Measurements from ENCODE around the gene STAG3. TPM values are rescaled to one million over a fixed set of nuclear protein-coding genes. Genes with fewer than 3 reads are reported as not detected.
"Not testable (repeated sequence)": the region's sequence is repeated elsewhere in the genome, so short reads cannot be mapped to it uniquely, and the experiment has no call there.

The STAG3 gene
- total and polyA plus RNA-seq, 2 donors (not counting 1 experiment from before 2014, with no cell fraction given), result 24.8 to 33.4 TPM

DNA sequence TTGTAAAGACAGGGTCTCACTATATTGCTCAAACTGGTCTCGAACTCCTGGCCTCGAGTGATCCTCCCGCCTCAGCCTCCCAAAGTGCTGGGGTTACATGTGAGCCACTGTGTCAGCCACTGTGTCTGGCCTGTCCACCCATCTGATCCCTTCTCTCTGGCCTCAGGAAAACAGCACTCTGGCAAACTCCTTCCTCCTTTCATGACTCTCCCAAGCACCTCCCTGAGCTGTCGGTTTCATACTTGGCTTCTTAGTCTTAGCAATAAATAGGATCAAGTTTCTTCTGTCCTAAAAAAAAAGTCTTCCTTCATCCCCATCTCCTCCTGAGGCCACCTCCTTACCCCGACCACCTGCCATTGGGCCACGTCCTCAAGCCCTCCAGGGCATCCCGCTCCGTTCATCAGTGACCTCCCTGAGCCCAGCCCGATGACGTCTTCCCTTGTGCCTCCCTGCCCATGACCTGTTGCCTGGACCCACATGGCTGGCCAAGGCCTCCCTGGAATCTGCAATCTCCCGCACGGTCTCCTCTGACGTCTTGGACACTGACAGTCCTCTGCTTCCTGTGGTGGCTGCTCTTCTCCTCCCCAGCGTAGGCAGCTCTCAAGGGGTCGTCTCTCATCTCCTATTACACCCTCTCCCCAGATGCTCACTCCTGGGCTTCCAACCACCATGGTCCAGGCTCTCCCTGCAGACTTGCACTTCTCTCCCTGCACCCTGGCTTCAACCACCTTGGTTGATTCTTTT is 68.6 kb downstream of the STAG3 start:
- H3K9me3 Mint-ChIP-seq (ENCODE audit: insufficient read depth); ATAC-seq (ENCODE audit: low read depth); intact Hi-C loops (cut with micrococcal nuclease); H3K27me3 Mint-ChIP-seq; H3K36me3 ChIP-seq (replicated peaks in 1 of 2; ENCODE audit: control extremely low read depth in 1 of 2, control insufficient read depth in 1 of 2, extremely low read depth in 1 of 2, insufficient read depth in 2 of 2, low read length in 1 of 2); H3K27ac Mint-ChIP-seq; H3K9ac ChIP-seq (ENCODE audit: low read length); CTCF ChIA-PET; H3K4me3 ChIP-seq (ENCODE audit: control extremely low read depth in 1 of 5, extremely low read depth in 1 of 5, insufficient read depth in 1 of 5, low read depth in 2 of 5, low read length in 4 of 5); H3K4me2 ChIP-seq (replicated peaks; ENCODE audit: low read depth, low read length, poor library complexity, severe bottlenecking); H3K4me1 ChIP-seq (ENCODE audit: control insufficient read depth in 2 of 2, insufficient read depth in 2 of 2, low read length in 2 of 2); H3K9me3 ChIP-seq (ENCODE audit: control extremely low read depth in 1 of 3, control insufficient read depth in 2 of 3, insufficient read depth in 1 of 3, low read length in 2 of 3); H3K27ac ChIP-seq (ENCODE audit: low read length in 2 of 2); H3K4me3 Mint-ChIP-seq; H3K27me3 ChIP-seq (replicated peaks in 1 of 4; ENCODE audit: control extremely low read depth in 1 of 4, control insufficient read depth in 3 of 4, insufficient read depth in 4 of 4, low read length in 3 of 4); H2AFZ ChIP-seq (ENCODE audit: insufficient read depth, low read depth, low read length, poor library complexity, severe bottlenecking); H3K79me2 ChIP-seq (ENCODE audit: control insufficient read depth, insufficient read depth, low read length); H4K20me1 ChIP-seq (ENCODE audit: control insufficient read depth, insufficient read depth, low read length, poor library complexity, severe bottlenecking); H3K4me1 Mint-ChIP-seq; DNase-seq: not testable (repeated sequence)
- POLR2A ChIA-PET, result interaction anchor here (0.7 to 1.0 kb wide), 3 partner anchors 51 to 168 kb away, joined by 3 read pairs; partner anchors contain the start of gene GPC2
- WGBS (ENCODE audit: insufficient coverage), result 98% methylated on average over 12 of the region's 15 CpGs

DNA sequence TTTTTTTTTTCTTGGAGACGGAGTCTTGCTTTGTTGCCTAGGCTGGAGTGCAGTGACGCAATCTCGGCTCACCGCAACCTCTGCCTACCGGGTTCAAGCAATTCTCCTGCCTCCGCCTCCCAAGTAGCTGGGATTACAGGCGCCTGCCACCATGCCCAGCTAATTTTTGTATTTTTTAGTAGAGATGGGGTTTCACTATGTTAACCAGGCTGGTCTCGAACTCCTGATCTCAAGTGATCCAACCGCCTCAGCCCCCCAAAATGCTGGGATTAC is 69.1 kb downstream of the STAG3 start:
- H3K79me2 ChIP-seq (ENCODE audit: control insufficient read depth, insufficient read depth, low read length); H3K4me3 Mint-ChIP-seq; H3K4me3 ChIP-seq (ENCODE audit: control extremely low read depth in 1 of 5, extremely low read depth in 1 of 5, insufficient read depth in 1 of 5, low read depth in 2 of 5, low read length in 4 of 5); H3K27me3 Mint-ChIP-seq; H3K9me3 Mint-ChIP-seq (ENCODE audit: insufficient read depth); H3K27ac ChIP-seq (ENCODE audit: low read length in 2 of 2); CTCF ChIA-PET; H2AFZ ChIP-seq (ENCODE audit: insufficient read depth, low read depth, low read length, poor library complexity, severe bottlenecking); H3K27me3 ChIP-seq (replicated peaks in 1 of 4; ENCODE audit: control extremely low read depth in 1 of 4, control insufficient read depth in 3 of 4, insufficient read depth in 4 of 4, low read length in 3 of 4); H3K27ac Mint-ChIP-seq; H3K4me1 Mint-ChIP-seq; H3K4me1 ChIP-seq (ENCODE audit: control insufficient read depth in 2 of 2, insufficient read depth in 2 of 2, low read length in 2 of 2); DNase-seq; H3K36me3 ChIP-seq (replicated peaks in 1 of 2; ENCODE audit: control extremely low read depth in 1 of 2, control insufficient read depth in 1 of 2, extremely low read depth in 1 of 2, insufficient read depth in 2 of 2, low read length in 1 of 2); H3K9me3 ChIP-seq (ENCODE audit: control extremely low read depth in 1 of 3, control insufficient read depth in 2 of 3, insufficient read depth in 1 of 3, low read length in 2 of 3); ATAC-seq (ENCODE audit: low read depth); intact Hi-C loops (cut with micrococcal nuclease); H3K9ac ChIP-seq (ENCODE audit: low read length); H4K20me1 ChIP-seq (ENCODE audit: control insufficient read depth, insufficient read depth, low read length, poor library complexity, severe bottlenecking); H3K4me2 ChIP-seq (replicated peaks; ENCODE audit: low read depth, low read length, poor library complexity, severe bottlenecking): not testable (repeated sequence)
- POLR2A ChIA-PET, result interaction anchor here (0.7 to 1.0 kb wide), 2 partner anchors 51 to 70 kb away, joined by 3 read pairs; partner anchors contain the start of gene GPC2
- WGBS (ENCODE audit: insufficient coverage), result 100% methylated on average over 6 of the region's 9 CpGs
